Peyer's patch (tissue), 4 donors: ENCODE data around the gene OR5AN1. TPM values are rescaled to one million over a fixed set of nuclear protein-coding genes. Genes with fewer than 3 reads are reported as not detected.
"Not testable (repeated sequence)": the region's sequence is repeated elsewhere in the genome, so short reads cannot be mapped to it uniquely, and the experiment has no call there.

ENCODE experiments used
- DNase-seq, 3 donors: peaks; one replicate each; pipeline ENCODE4 v3.0.0-alpha.2; 2017 to 2019
- H3K27ac ChIP-seq, 4 donors: fragments of 200-600 bp; sonication (generic); one replicate each; pipeline ENCODE4 v1.5.1; 2016 to 2019
- H3K27me3 ChIP-seq, 2 donors: fragments of 200-600 bp; sonication (generic); one replicate each; pipeline ENCODE4 v1.5.1; 2019
- H3K36me3 ChIP-seq, 3 donors: fragments of 200-600 bp; sonication (generic); one replicate each; pipeline ENCODE4 v1.5.1; 2016 to 2019
- H3K4me1 ChIP-seq, 4 donors: fragments of 200-600 bp; sonication (generic); one replicate each; pipeline ENCODE4 v1.5.1; 2016 to 2019
- H3K4me3 ChIP-seq, 4 donors: fragments of 200-600 bp; sonication (generic); 1 replicate in 3 of 4; 2 replicates in 1 of 4; pipeline ENCODE4 v1.5.1; 2016 to 2019; ENCODE audit warnings: mild to moderate bottlenecking in 1 of 4
- H3K9me3 ChIP-seq, 4 donors: fragments of 200-600 bp; sonication (generic); one replicate each; pipeline ENCODE4 v1.5.1; 2016 to 2019; ENCODE audit warnings: mild to moderate bottlenecking in 1 of 4
- CTCF ChIP-seq, 6 experiments: fragments of 450-650 bp in 4 of 6; fragments of 200-600 bp in 2 of 6; sonication (generic) in 1 of 6; IDR thresholded peaks; one replicate each; pipeline ENCODE4 v1.5.1; 2017 to 2019; ENCODE audit warnings: antibody characterized with exemption in 6 of 6, mild to moderate bottlenecking in 3 of 6, moderate library complexity in 1 of 6
- POLR2A ChIP-seq, 2 donors: fragments of 450-650 bp; IDR thresholded peaks; one replicate each; pipeline ENCODE4 v1.5.1; 2017; ENCODE audit warnings: antibody characterized with exemption in 2 of 2, mild to moderate bottlenecking in 2 of 2, moderate library complexity in 2 of 2
- total RNA-seq, 4 donors: library from RNA; depleted of rRNA; stranded (reverse); fragments of >200 nt; gene quantifications; one replicate each; pipeline ENCODE4 v1.1.0, GENCODE V29; 2016

The OR5AN1 gene, protein sequence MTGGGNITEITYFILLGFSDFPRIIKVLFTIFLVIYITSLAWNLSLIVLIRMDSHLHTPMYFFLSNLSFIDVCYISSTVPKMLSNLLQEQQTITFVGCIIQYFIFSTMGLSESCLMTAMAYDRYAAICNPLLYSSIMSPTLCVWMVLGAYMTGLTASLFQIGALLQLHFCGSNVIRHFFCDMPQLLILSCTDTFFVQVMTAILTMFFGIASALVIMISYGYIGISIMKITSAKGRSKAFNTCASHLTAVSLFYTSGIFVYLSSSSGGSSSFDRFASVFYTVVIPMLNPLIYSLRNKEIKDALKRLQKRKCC
- not detected for total RNA-seq

GRCh38 chr11:59358595-59358994 lies at the start of gene OR5AN1:
Gene OR5AN1 (plus strand): TSS chr11:59358895. CDS start chr11:59364459, 5,564 bp downstream.
- Histone ChIP-seq H3K9me3 (no peaks in the 10 kb centered on the region), H3K36me3 (no peaks in the 10 kb centered on the region), H3K27me3 (no peaks in the 10 kb centered on the region), H3K4me3 (no peak within 1 kb of the TSS), H3K27ac (no peak within 1 kb of the TSS), H3K4me1 (no peaks in the 10 kb centered on the region)
- no peak for DNase-seq
- TF ChIP-seq CTCF (IDR thresholded peaks at IDR 0.05) (no peak), POLR2A (IDR thresholded peaks at IDR 0.05) (no peak)

GRCh38 chr11:59335001-59335400 lies 23.7 kb upstream of the OR5AN1 start:
- Histone ChIP-seq H3K36me3 (no peaks in the 10 kb centered on the region), H3K27me3 (no peaks in the 10 kb centered on the region), H3K4me1 (no peaks in the 10 kb centered on the region), H3K4me3 (no peak overlapping the region), H3K27ac (no peak overlapping the region), H3K9me3 (no peaks in the 10 kb centered on the region)
- DNase-seq: no peak
- TF ChIP-seq CTCF (IDR thresholded peaks at IDR 0.05): no peak
- TF ChIP-seq POLR2A (IDR thresholded peaks at IDR 0.05): no peak

DNA sequence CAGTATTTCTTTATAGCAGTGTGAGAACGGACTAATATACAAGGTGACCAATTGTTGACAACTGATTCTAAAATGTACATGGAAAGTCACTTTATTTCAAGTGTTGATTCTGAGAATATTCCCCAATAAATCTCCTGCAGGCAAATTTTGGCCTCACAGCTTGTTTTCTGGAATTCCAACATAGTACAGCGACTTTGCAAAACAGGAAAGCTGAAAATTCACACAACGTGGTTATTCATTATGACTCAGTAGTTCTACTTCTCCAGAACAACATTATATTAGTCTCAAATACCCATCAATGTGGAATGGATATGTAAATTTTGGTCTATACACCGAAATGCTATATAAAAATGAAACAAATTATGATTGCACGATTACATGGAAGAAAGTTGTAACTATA lies 22.5 kb upstream of the OR5AN1 start:
- Histone ChIP-seq H3K27me3 (no peaks in the 10 kb centered on the region), H3K4me1 (no peaks in the 10 kb centered on the region), H3K4me3 (no peak overlapping the region), H3K36me3 (no peaks in the 10 kb centered on the region), H3K9me3 (no peaks in the 10 kb centered on the region), H3K27ac (no peak overlapping the region)
- no peak for TF ChIP-seq CTCF (IDR thresholded peaks at IDR 0.05)
- no peak for TF ChIP-seq POLR2A (IDR thresholded peaks at IDR 0.05)
- DNase-seq: no peak

GRCh38 chr11:59336931-59337330 lies 21.8 kb upstream of the OR5AN1 start:
- H3K36me3 ChIP-seq: no peaks in the 10 kb centered on the region
- H3K4me3 ChIP-seq: no peak overlapping the region
- no peaks in the 10 kb centered on the region for H3K9me3 ChIP-seq
- H3K4me1 ChIP-seq: no peaks in the 10 kb centered on the region
- no peaks in the 10 kb centered on the region for H3K27me3 ChIP-seq
- no peak for TF ChIP-seq POLR2A (IDR thresholded peaks at IDR 0.05)
- TF ChIP-seq CTCF (IDR thresholded peaks at IDR 0.05): no peak
- DNase-seq: no peak
- H3K27ac ChIP-seq: no peak overlapping the region

DNA sequence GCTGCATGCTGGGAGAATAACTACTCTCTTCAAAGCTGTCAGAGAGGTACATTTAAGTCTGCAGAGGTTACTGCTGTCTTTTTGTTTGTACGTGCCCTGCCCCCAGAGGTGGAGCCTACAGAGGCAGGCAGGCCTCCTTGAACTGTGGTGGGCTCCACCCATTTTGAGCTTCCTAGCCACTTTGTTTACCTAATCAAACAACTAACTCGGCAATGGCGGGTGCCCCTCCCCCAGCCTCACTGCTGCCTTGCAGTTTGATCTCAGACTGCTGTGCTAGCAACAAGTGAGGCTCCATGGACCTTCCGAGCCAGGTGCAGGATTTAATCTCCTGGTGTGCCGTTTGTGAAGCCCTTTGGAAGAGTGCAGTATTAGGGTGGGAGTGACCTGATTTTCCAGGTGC lies 9.0 kb upstream of the OR5AN1 start:
- H3K27me3 ChIP-seq, H3K4me3 ChIP-seq, H3K9me3 ChIP-seq, H3K36me3 ChIP-seq, H3K4me1 ChIP-seq, H3K27ac ChIP-seq, DNase-seq: not testable (repeated sequence)

DNA sequence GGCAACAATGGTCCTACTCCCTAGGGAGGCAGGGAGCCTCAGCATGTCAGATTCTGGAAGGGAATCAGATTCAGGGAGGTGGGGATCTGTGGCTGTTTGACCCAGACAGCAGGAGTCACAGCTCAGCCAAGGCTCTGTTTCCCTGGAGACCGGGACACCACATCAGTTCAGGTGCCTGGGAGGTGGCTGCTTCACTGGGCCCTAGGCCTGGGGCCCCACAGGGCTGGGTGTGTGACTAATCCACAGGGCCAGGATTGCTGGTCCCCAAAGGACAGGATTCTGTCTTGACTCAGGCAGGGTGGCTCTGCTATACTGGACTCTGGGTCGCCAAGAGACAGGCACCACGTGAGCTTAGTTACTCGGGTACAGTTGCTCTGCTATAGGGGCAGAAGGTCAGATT lies 3.5 kb upstream of the OR5AN1 start:
- H3K4me1 ChIP-seq: no peaks in the 10 kb centered on the region

More for the DNA sequence above, 3.5 kb upstream of the OR5AN1 start:
- DNase-seq: no peak
- Histone ChIP-seq H3K4me3 (no peak overlapping the region), H3K27ac (no peak overlapping the region), H3K9me3 (no peaks in the 10 kb centered on the region), H3K27me3 (no peaks in the 10 kb centered on the region), H3K36me3 (no peaks in the 10 kb centered on the region)
- TF ChIP-seq CTCF (IDR thresholded peaks at IDR 0.05): no peak
- TF ChIP-seq POLR2A (IDR thresholded peaks at IDR 0.05): no peak
